ENCODE results near the gene CEP19. TPM values are rescaled to one million over a fixed set of nuclear protein-coding genes. Genes with fewer than 3 reads are reported as not detected.
"Not testable (repeated sequence)": the region's sequence is repeated elsewhere in the genome, so short reads cannot be mapped to it uniquely, and the experiment has no call there.

Gene CEP19
- total RNA-seq, 2 experiments from 2014 or later: 5.3 to 6.0 TPM

GRCh38 chr3:196737655-196738054 is 25.6 kb upstream of the CEP19 start:
- CTCF ChIA-PET: no interaction called here

GRCh38 chr3:196736670-196737374 is 24.8 kb upstream of the CEP19 start:
- CTCF ChIA-PET: interaction anchor here (0.5 kb wide), 1 partner anchor 458 kb away, joined by 3 read pairs; no protein-coding TSS in a partner anchor
- no peak for DNase-seq
- Mint-ChIP-seq H3K27me3 (no peaks in the 10 kb centered on the region), H3K4me1 (peaks cover 21% of the 10 kb centered on the region), H3K27ac (no peak overlapping the region), H3K4me3 (no peak overlapping the region), H3K9me3 (peaks cover 4% of the 10 kb centered on the region), H3K36me3 (ENCODE audit: low read depth) (peaks cover 40% of the 10 kb centered on the region)
- POLR2A ChIA-PET: no interaction called here

More at GRCh38 chr3:196737655-196738054, 25.6 kb upstream of the CEP19 start:
- Mint-ChIP-seq H3K36me3 (ENCODE audit: low read depth) (peaks cover 41% of the 10 kb centered on the region), H3K4me1 (peaks cover 22% of the 10 kb centered on the region), H3K4me3 (no peak overlapping the region), H3K27ac (no peak overlapping the region), H3K27me3 (no peaks in the 10 kb centered on the region), H3K9me3 (peaks cover 4% of the 10 kb centered on the region)
- DNase-seq: no peak
- POLR2A ChIA-PET: no interaction called here

GRCh38 chr3:196735751-196736150 is 23.7 kb upstream of the CEP19 start:
- no peak for DNase-seq
- ChIA-PET POLR2A (no interaction called here), CTCF (interaction anchor here (0.7 kb wide), 1 partner anchor 27 kb away, joined by 3 read pairs; no protein-coding TSS in a partner anchor)
- no peak overlapping the region for H3K27ac Mint-ChIP-seq
- peaks cover 4% of the 10 kb centered on the region for H3K9me3 Mint-ChIP-seq
- no peak overlapping the region for H3K4me3 Mint-ChIP-seq
- peaks cover 43% of the 10 kb centered on the region for H3K36me3 Mint-ChIP-seq (ENCODE audit: low read depth)
- H3K4me1 Mint-ChIP-seq: peaks cover 12% of the 10 kb centered on the region
- H3K27me3 Mint-ChIP-seq: no peaks in the 10 kb centered on the region

GRCh38 chr3:196726788-196727675 is 15.0 kb upstream of the CEP19 start:
- Mint-ChIP-seq H3K4me1 (peaks cover 33% of the 10 kb centered on the region), H3K9me3 (no peaks in the 10 kb centered on the region), H3K36me3 (ENCODE audit: low read depth) (peaks cover 49% of the 10 kb centered on the region), H3K4me3 (no peak overlapping the region), H3K27me3 (no peaks in the 10 kb centered on the region), H3K27ac (no peak overlapping the region)
- POLR2A ChIA-PET: no interaction called here
- peak; percentile 20 for DNase-seq
- CTCF ChIA-PET: interaction anchor here (1.6 kb wide), 1 partner anchor 20 kb away, joined by 3 read pairs; no protein-coding TSS in a partner anchor

GRCh38 chr3:196721097-196721496 is 9.0 kb upstream of the CEP19 start:
- H3K4me3 Mint-ChIP-seq: no peak overlapping the region
- no peak for DNase-seq
- peaks cover 15% of the 10 kb centered on the region for H3K9me3 Mint-ChIP-seq
- CTCF ChIA-PET: no interaction called here
- no peaks in the 10 kb centered on the region for H3K27me3 Mint-ChIP-seq
- peaks cover 11% of the 10 kb centered on the region for H3K4me1 Mint-ChIP-seq
- peaks cover 55% of the 10 kb centered on the region for H3K36me3 Mint-ChIP-seq (ENCODE audit: low read depth)
- no peak overlapping the region for H3K27ac Mint-ChIP-seq
- POLR2A ChIA-PET: no interaction called here

- not testable (repeated sequence) for DNase-seq, H3K4me3 Mint-ChIP-seq, H3K27me3 Mint-ChIP-seq, H3K27ac Mint-ChIP-seq
- peaks cover 15% of the 10 kb centered on the region for H3K9me3 Mint-ChIP-seq
- ChIA-PET POLR2A (interaction anchor here (0.9 kb wide), 1 partner anchor 23 kb away, joined by 5 read pairs; the partner anchor contains the start of gene PAK2), CTCF (interaction anchor here (0.9 kb wide), 1 partner anchor 9 kb away, joined by 5 read pairs; no protein-coding TSS in a partner anchor)
- peaks cover 39% of the 10 kb centered on the region for H3K36me3 Mint-ChIP-seq (ENCODE audit: low read depth)
- H3K4me1 Mint-ChIP-seq: peaks cover 27% of the 10 kb centered on the region
These were observed 5.1 kb upstream of the CEP19 start for GRCh38 chr3:196717162-196717561.

- Mint-ChIP-seq H3K27ac (peak overlapping the region; percentile 91), H3K27me3 (no peaks in the 10 kb centered on the region), H3K4me1 (peaks cover 40% of the 10 kb centered on the region), H3K9me3 (no peaks in the 10 kb centered on the region), H3K4me3 (peak overlapping the region; percentile 78), H3K36me3 (ENCODE audit: low read depth) (peaks cover 13% of the 10 kb centered on the region)
- ChIA-PET POLR2A (interaction anchor here (0.7 kb wide), 1 partner anchor 27 kb away, joined by 6 read pairs; the partner anchor contains the start of gene PAK2), CTCF (interaction anchor here (0.8 to 1.1 kb wide), 4 partner anchors 63 to 238 kb away, joined by 3 read pairs; no protein-coding TSS in a partner anchor)
- DNase-seq: peak; percentile 67
These were observed 714 bp upstream of the CEP19 start for GRCh38 chr3:196712514-196713413.

GRCh38 chr3:196708467-196708866 is 3.6 kb downstream of the CEP19 start:
- Mint-ChIP-seq H3K27ac (no peak overlapping the region), H3K4me1 (peaks cover 19% of the 10 kb centered on the region), H3K27me3 (no peaks in the 10 kb centered on the region), H3K4me3 (no peak overlapping the region), H3K9me3 (no peaks in the 10 kb centered on the region), H3K36me3 (ENCODE audit: low read depth) (peaks cover 9% of the 10 kb centered on the region)
- DNase-seq: no peak
- POLR2A ChIA-PET: no interaction called here
- CTCF ChIA-PET: interaction anchor here (0.8 to 2.4 kb wide), 5 partner anchors 14 to 180 kb away, joined by 3 to 7 read pairs (median 4); no protein-coding TSS in a partner anchor

- ChIA-PET CTCF (interaction anchor here (0.8 to 2.4 kb wide), 7 partner anchors 14 to 179 kb away, joined by 3 to 7 read pairs (median 3); no protein-coding TSS in a partner anchor), POLR2A (no interaction called here)
- Mint-ChIP-seq H3K4me1 (peaks cover 13% of the 10 kb centered on the region), H3K9me3 (no peaks in the 10 kb centered on the region), H3K4me3 (no peak overlapping the region), H3K27ac (no peak overlapping the region), H3K27me3 (no peaks in the 10 kb centered on the region), H3K36me3 (ENCODE audit: low read depth) (peaks cover 7% of the 10 kb centered on the region)
- no peak for DNase-seq
These were observed 4.5 kb downstream of the CEP19 start for GRCh38 chr3:196707566-196707965.

GRCh38 chr3:196706731-196707130 is 5.3 kb downstream of the CEP19 start:
- H3K4me1 Mint-ChIP-seq: peaks cover 11% of the 10 kb centered on the region
- ChIA-PET CTCF (interaction anchor here (1.0 to 1.6 kb wide), 2 partner anchors 20 to 63 kb away, joined by 3 to 4 read pairs; no protein-coding TSS in a partner anchor), POLR2A (no interaction called here)
- H3K9me3 Mint-ChIP-seq: no peaks in the 10 kb centered on the region
- peaks cover 7% of the 10 kb centered on the region for H3K36me3 Mint-ChIP-seq (ENCODE audit: low read depth)
- DNase-seq: no peak
- H3K27me3 Mint-ChIP-seq: no peaks in the 10 kb centered on the region
- no peak overlapping the region for H3K27ac Mint-ChIP-seq
- H3K4me3 Mint-ChIP-seq: no peak overlapping the region

GRCh38 chr3:196706327-196706726 is 5.7 kb downstream of the CEP19 start:
- ChIA-PET CTCF (no interaction called here), POLR2A (no interaction called here)
- Mint-ChIP-seq H3K27ac (no peak overlapping the region), H3K27me3 (no peaks in the 10 kb centered on the region), H3K9me3 (no peaks in the 10 kb centered on the region), H3K4me1 (peaks cover 7% of the 10 kb centered on the region), H3K36me3 (ENCODE audit: low read depth) (peaks cover 7% of the 10 kb centered on the region), H3K4me3 (no peak overlapping the region)
- no peak for DNase-seq

GRCh38 chr3:196700801-196701200 is 11.2 kb downstream of the CEP19 start:
- ChIA-PET CTCF (no interaction called here), POLR2A (no interaction called here)
- Mint-ChIP-seq H3K27ac (no peak overlapping the region), H3K4me1 (peaks cover 3% of the 10 kb centered on the region), H3K4me3 (no peak overlapping the region), H3K27me3 (no peaks in the 10 kb centered on the region), H3K36me3 (ENCODE audit: low read depth) (no peaks in the 10 kb centered on the region), H3K9me3 (no peaks in the 10 kb centered on the region)
- DNase-seq: no peak
